ENCODE measurements around the gene DIPK1B. TPM values are rescaled to one million over a fixed set of nuclear protein-coding genes. Genes with fewer than 3 reads are reported as not detected.

Gene DIPK1B
- total and polyA plus RNA-seq, 2 donors (not counting 3 experiments of a cell fraction or from before 2014, with no cell fraction given), result 253 to 441 TPM

DNA sequence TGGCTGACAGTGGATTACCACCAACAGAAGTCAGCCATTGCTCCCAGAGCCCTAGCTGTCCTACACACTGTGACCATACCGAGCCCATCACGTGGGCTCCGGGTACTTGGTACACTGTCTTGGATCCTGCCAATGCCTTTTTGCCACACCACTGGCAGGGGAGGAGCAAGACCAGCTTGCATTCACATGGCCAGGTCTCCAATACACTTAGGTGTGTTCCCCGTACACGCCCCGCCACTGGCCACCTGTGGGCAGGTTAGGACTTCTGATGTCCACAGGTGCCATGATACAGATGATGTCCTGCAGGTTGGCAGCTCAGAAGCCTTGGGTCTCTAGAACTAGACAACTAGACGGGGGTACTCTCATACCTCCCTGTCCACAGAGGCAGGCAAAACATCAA lies 5.4 kb upstream of the DIPK1B start:
- Histone ChIP-seq H4K20me1 (replicated peaks; ENCODE audit: control insufficient read depth, extremely low read depth, insufficient read depth, low read length) (no peaks in the 10 kb centered on the region), H2AFZ (ENCODE audit: low read depth, low read length) (no peak overlapping the region), H3K9ac (replicated peaks; ENCODE audit: extremely low read depth, insufficient read depth, low read length) (no peak overlapping the region), H3K4me2 (ENCODE audit: insufficient read depth, low read length) (no peak overlapping the region), H3K36me3 (ENCODE audit: control insufficient read depth in 2 of 2, extremely low read depth in 1 of 2, insufficient read depth in 2 of 2, low read length in 2 of 2) (no peaks in the 10 kb centered on the region), H3K27ac (ENCODE audit: insufficient read depth, low read depth, low read length) (no peak overlapping the region), H3K9me1 (replicated peaks; ENCODE audit: control insufficient read depth, extremely low read depth, insufficient read depth, low read length) (no peaks in the 10 kb centered on the region), H3K4me3 (replicated peaks in 1 of 3; ENCODE audit: insufficient read depth in 1 of 3, low read depth in 1 of 3, low read length in 3 of 3) (no peak overlapping the region), H3K4me1 (ENCODE audit: control insufficient read depth, extremely low read depth, insufficient read depth, low read length) (no peaks in the 10 kb centered on the region), H3K79me2 (ENCODE audit: control insufficient read depth, insufficient read depth, low read length) (no peaks in the 10 kb centered on the region), H3K9me3 (replicated peaks; ENCODE audit: control insufficient read depth, insufficient read depth, low read length) (no peaks in the 10 kb centered on the region), H3K27me3 (ENCODE audit: control insufficient read depth in 2 of 2, insufficient read depth in 2 of 2, low read length in 2 of 2) (no peaks in the 10 kb centered on the region)
- intact Hi-C loops (cut with micrococcal nuclease), result no loop called here
- ChIA-PET POLR2A (interaction anchor here (0.6 kb wide), 1 partner anchor 59 kb away, joined by 3 read pairs; no protein-coding TSS in a partner anchor), CTCF (interaction anchor here (1.3 to 1.8 kb wide), 2 partner anchors 17 to 18 kb away, joined by 4 to 7 read pairs; no protein-coding TSS in a partner anchor)
- no TSS peak for BruUV-seq (replicated peaks)
- DNase-seq (ENCODE audit: low read depth, low spot score) (no peak), FAIRE-seq (no peak)
- dilution Hi-C loops (cut with MboI; ENCODE audit: extremely low pct_ligation_motif_present, low sequenced_read_pairs), result no loop called here
- TF ChIP-seq, protein P1, sequence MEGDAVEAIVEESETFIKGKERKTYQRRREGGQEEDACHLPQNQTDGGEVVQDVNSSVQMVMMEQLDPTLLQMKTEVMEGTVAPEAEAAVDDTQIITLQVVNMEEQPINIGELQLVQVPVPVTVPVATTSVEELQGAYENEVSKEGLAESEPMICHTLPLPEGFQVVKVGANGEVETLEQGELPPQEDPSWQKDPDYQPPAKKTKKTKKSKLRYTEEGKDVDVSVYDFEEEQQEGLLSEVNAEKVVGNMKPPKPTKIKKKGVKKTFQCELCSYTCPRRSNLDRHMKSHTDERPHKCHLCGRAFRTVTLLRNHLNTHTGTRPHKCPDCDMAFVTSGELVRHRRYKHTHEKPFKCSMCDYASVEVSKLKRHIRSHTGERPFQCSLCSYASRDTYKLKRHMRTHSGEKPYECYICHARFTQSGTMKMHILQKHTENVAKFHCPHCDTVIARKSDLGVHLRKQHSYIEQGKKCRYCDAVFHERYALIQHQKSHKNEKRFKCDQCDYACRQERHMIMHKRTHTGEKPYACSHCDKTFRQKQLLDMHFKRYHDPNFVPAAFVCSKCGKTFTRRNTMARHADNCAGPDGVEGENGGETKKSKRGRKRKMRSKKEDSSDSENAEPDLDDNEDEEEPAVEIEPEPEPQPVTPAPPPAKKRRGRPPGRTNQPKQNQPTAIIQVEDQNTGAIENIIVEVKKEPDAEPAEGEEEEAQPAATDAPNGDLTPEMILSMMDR (IDR thresholded peaks at IDR 0.05; ENCODE audit: extremely low read depth in 1 of 2, insufficient read depth in 1 of 2, low read depth in 1 of 2, low read length in 2 of 2), result no peak
- TF ChIP-seq POLR2AphosphoS5 (IDR thresholded peaks at IDR 0.05; ENCODE audit: insufficient read depth, low read depth, low read length) (no peak), FOS (IDR thresholded peaks at IDR 0.05; ENCODE audit: borderline replicate concordance, insufficient read depth, low read length) (no peak), GATA2 (IDR thresholded peaks at IDR 0.05; ENCODE audit: insufficient read depth, insufficient read length, low read depth, low read length) (no peak), JUN (IDR thresholded peaks at IDR 0.05; ENCODE audit: borderline replicate concordance, insufficient read depth, insufficient read length, low read depth) (no peak), MYC (IDR thresholded peaks at IDR 0.05; ENCODE audit: low read depth, low read length) (no peak), POLR2A (IDR thresholded peaks at IDR 0.05; ENCODE audit: low read depth, low read length) (no peak), EZH2 (IDR thresholded peaks at IDR 0.05; ENCODE audit: borderline replicate concordance, low read depth, low read length, severe bottlenecking) (no peak)
- TF ChIP-seq, protein P2, sequence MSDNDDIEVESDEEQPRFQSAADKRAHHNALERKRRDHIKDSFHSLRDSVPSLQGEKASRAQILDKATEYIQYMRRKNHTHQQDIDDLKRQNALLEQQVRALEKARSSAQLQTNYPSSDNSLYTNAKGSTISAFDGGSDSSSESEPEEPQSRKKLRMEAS (IDR thresholded peaks at IDR 0.05; ENCODE audit: insufficient read depth, insufficient read length), result no peak
